ENCODE measurements around the gene KRTAP5-3.

KRTAP5-3 gene

GRCh38 chr11:1567721-1568100 lies 40.6 kb downstream of the KRTAP5-3 start:
- H3K4me3 ChIP-seq (ENCODE audit: low read depth, low read length): no peak overlapping the region
- in situ Hi-C loops (cut with HindIII; ENCODE audit: low sequenced_read_pairs): no loop called here
- no peak for TF ChIP-seq CTCF (IDR thresholded peaks at IDR 0.05; ENCODE audit: low read depth, low read length, missing control alignments)
- DNase-seq (ENCODE audit: low read depth): no peak

GRCh38 chr11:1567052-1567720 lies 41.1 kb downstream of the KRTAP5-3 start:
- DNase-seq (ENCODE audit: low read depth): no peak
- in situ Hi-C loops (cut with HindIII; ENCODE audit: low sequenced_read_pairs): no loop called here
- H3K4me3 ChIP-seq (ENCODE audit: low read depth, low read length): no peak overlapping the region
- TF ChIP-seq CTCF (IDR thresholded peaks at IDR 0.05; ENCODE audit: low read depth, low read length, missing control alignments): no peak

GRCh38 chr11:1566381-1567051 lies 41.7 kb downstream of the KRTAP5-3 start:
- H3K4me3 ChIP-seq (ENCODE audit: low read depth, low read length): no peak overlapping the region
- DNase-seq (ENCODE audit: low read depth): no peak
- peak; percentile 21 for TF ChIP-seq CTCF (IDR thresholded peaks at IDR 0.05; ENCODE audit: low read depth, low read length, missing control alignments)
- in situ Hi-C loops (cut with HindIII; ENCODE audit: low sequenced_read_pairs): no loop called here

GRCh38 chr11:1565904-1566247 lies 42.4 kb downstream of the KRTAP5-3 start:
- no peak overlapping the region for H3K4me3 ChIP-seq (ENCODE audit: low read depth, low read length)
- TF ChIP-seq CTCF (IDR thresholded peaks at IDR 0.05; ENCODE audit: low read depth, low read length, missing control alignments): no peak
- in situ Hi-C loops (cut with HindIII; ENCODE audit: low sequenced_read_pairs): no loop called here
- DNase-seq (ENCODE audit: low read depth): no peak

- in situ Hi-C loops (cut with HindIII; ENCODE audit: low sequenced_read_pairs): no loop called here
- no peak for DNase-seq (ENCODE audit: low read depth)
- no peak for TF ChIP-seq CTCF (IDR thresholded peaks at IDR 0.05; ENCODE audit: low read depth, low read length, missing control alignments)
- no peak overlapping the region for H3K4me3 ChIP-seq (ENCODE audit: low read depth, low read length)
Observed at GRCh38 chr11:1565173-1565903, 42.9 kb downstream of the KRTAP5-3 start.

GRCh38 chr11:1564535-1565172 lies 43.6 kb downstream of the KRTAP5-3 start:
- peak; percentile 49 for DNase-seq (ENCODE audit: low read depth)
- in situ Hi-C loops (cut with HindIII; ENCODE audit: low sequenced_read_pairs): no loop called here

More at GRCh38 chr11:1564535-1565172, 43.6 kb downstream of the KRTAP5-3 start:
- no peak for TF ChIP-seq CTCF (IDR thresholded peaks at IDR 0.05; ENCODE audit: low read depth, low read length, missing control alignments)
- H3K4me3 ChIP-seq (ENCODE audit: low read depth, low read length): no peak overlapping the region

All from astrocyte of the cerebellum (primary cell).